Activated CD4-positive, CD25-positive, alpha-beta regulatory T cell treated with anti-CD3 and anti-CD28 coated beads, Interleukin-2, amount 50 U/mL, for 72 hours (primary cell): Measurements from ENCODE around the gene RNASE1.

Experiments used
- DNase-seq: peaks from one replicate; pipeline ENCODE4 v3.0.0; 2021

RNASE1 gene

GRCh38 chr14:20807304-20808161 is 4.9 kb upstream of the RNASE1 start:
- DNase-seq: no peak

- no peak for DNase-seq
Measured at GRCh38 chr14:20805485-20805884, 2.8 kb upstream of the RNASE1 start.

GRCh38 chr14:20803223-20803622 is 579 bp upstream of the RNASE1 start:
- no peak for DNase-seq

- DNase-seq: no peak
Measured at GRCh38 chr14:20801726-20802125, 918 bp downstream of the RNASE1 start.

- DNase-seq: no peak
Measured at GRCh38 chr14:20799892-20800544, 2.6 kb downstream of the RNASE1 start.

GRCh38 chr14:20799456-20799891 is 3.2 kb downstream of the RNASE1 start:
- no peak for DNase-seq

- no peak for DNase-seq
Measured at GRCh38 chr14:20798932-20799331, 3.7 kb downstream of the RNASE1 start.

- DNase-seq: no peak
Measured at GRCh38 chr14:20798318-20798717, 4.3 kb downstream of the RNASE1 start.

- no peak for DNase-seq
Measured at GRCh38 chr14:20797164-20797563, 5.5 kb downstream of the RNASE1 start.

- DNase-seq: no peak
Measured at GRCh38 chr14:20794644-20795369, 7.8 kb downstream of the RNASE1 start.

- no peak for DNase-seq
Measured at GRCh38 chr14:20792556-20792955, 10.1 kb downstream of the RNASE1 start.

- DNase-seq: no peak
Measured at GRCh38 chr14:20791597-20791996, 11.0 kb downstream of the RNASE1 start.

- DNase-seq: no peak
Measured at GRCh38 chr14:20791187-20791586, 11.5 kb downstream of the RNASE1 start.

GRCh38 chr14:20790464-20791116 is 12.1 kb downstream of the RNASE1 start:
- no peak for DNase-seq

- DNase-seq: no peak
Measured at GRCh38 chr14:20789230-20789813, 13.3 kb downstream of the RNASE1 start.

GRCh38 chr14:20787025-20787424 is 15.6 kb downstream of the RNASE1 start:
- no peak for DNase-seq

GRCh38 chr14:20782280-20782890 is 20.3 kb downstream of the RNASE1 start:
- DNase-seq: no peak

- no peak for DNase-seq
Measured at GRCh38 chr14:20781803-20782202, 20.8 kb downstream of the RNASE1 start.

GRCh38 chr14:20775901-20776300 is 26.7 kb downstream of the RNASE1 start:
- no peak for DNase-seq

- DNase-seq: no peak
Measured at GRCh38 chr14:20775043-20775442, 27.6 kb downstream of the RNASE1 start.

- DNase-seq: no peak
Measured at GRCh38 chr14:20774258-20774824, 28.3 kb downstream of the RNASE1 start.

GRCh38 chr14:20772650-20773049 is 30.0 kb downstream of the RNASE1 start:
- no peak for DNase-seq
